WTC11 (cell line): ENCODE results near the gene ANK2. TPM values are rescaled to one million over a fixed set of nuclear protein-coding genes. Genes with fewer than 3 reads are reported as not detected.

Experiments used
- ATAC-seq: fragments of 200-7000 bp; cut with Tn5 transposase; 2 replicates; pipeline ENCODE4 v1.10.0; 2021; ENCODE audit warnings: mild to moderate bottlenecking, moderate library complexity
- CTCF ChIA-PET: fragments of 300-600 bp; sonication (Branson Sonifier 250); formaldehyde crosslinking; loops from one replicate; lab custom pipeline; 2021; ENCODE audit warnings: antibody characterized with exemption; lab: Charles Lee
- POLR2A ChIA-PET: fragments of 350-600 bp; sonication (Branson Sonifier 250); formaldehyde crosslinking; loops from one replicate; lab custom pipeline; 2021; ENCODE audit warnings: antibody characterized with exemption; lab: Charles Lee
- DNase-seq: peaks from one replicate; pipeline ENCODE4 v3.0.0; 2021; ENCODE audit warnings: low spot score
- H3K27ac Mint-ChIP-seq: 2 replicates; pipeline ENCODE4 v1.8.0; 2021; ENCODE audit warnings: mixed read lengths
- H3K27me3 Mint-ChIP-seq: 2 replicates; pipeline ENCODE4 v1.8.0; 2021; ENCODE audit warnings: low read depth, mild to moderate bottlenecking, moderate library complexity, mixed read lengths
- H3K36me3 Mint-ChIP-seq: 2 replicates; pipeline ENCODE4 v1.8.0; 2021; ENCODE audit warnings: mixed read lengths
- H3K4me1 Mint-ChIP-seq: 2 replicates; pipeline ENCODE4 v1.8.0; 2022; ENCODE audit warnings: mixed read lengths
- H3K4me3 Mint-ChIP-seq: 2 replicates; pipeline ENCODE4 v1.8.0; 2021; ENCODE audit warnings: mild to moderate bottlenecking, moderate library complexity, mixed read lengths
- H3K9me3 Mint-ChIP-seq: 2 replicates; pipeline ENCODE4 v1.8.0; 2021; ENCODE audit warnings: mixed read lengths
- CBFB ChIP-seq: sonication (generic); formaldehyde crosslinking; IDR thresholded peaks from 2 replicates; pipeline ENCODE4 v1.8.1; 2022; ENCODE audit warnings: mild to moderate bottlenecking, low read depth, missing genetic modification reagents
- ELF4 ChIP-seq: sonication (generic); formaldehyde crosslinking; IDR thresholded peaks from 2 replicates; pipeline ENCODE4 v1.8.1; 2022; ENCODE audit warnings: low read depth, mild to moderate bottlenecking, moderate library complexity, missing genetic modification reagents
- ESRRA ChIP-seq: sonication (generic); formaldehyde crosslinking; IDR thresholded peaks from 2 replicates; pipeline ENCODE4 v1.8.1; 2022; ENCODE audit warnings: mild to moderate bottlenecking, missing genetic modification reagents, borderline replicate concordance
- FOXK1 ChIP-seq: sonication (generic); formaldehyde crosslinking; IDR thresholded peaks from 2 replicates; pipeline ENCODE4 v1.8.0; 2022; ENCODE audit warnings: mild to moderate bottlenecking, moderate library complexity, missing genetic modification reagents
- FOXP1 ChIP-seq: sonication (generic); formaldehyde crosslinking; IDR thresholded peaks from 2 replicates; pipeline ENCODE4 v1.8.0; 2022; ENCODE audit warnings: missing genetic modification reagents, mild to moderate bottlenecking, moderate library complexity, borderline replicate concordance
- GABPB1 ChIP-seq: sonication (generic); formaldehyde crosslinking; IDR thresholded peaks from 2 replicates; pipeline ENCODE4 v1.8.1; 2023; ENCODE audit warnings: mild to moderate bottlenecking, missing genetic modification reagents
- JUN ChIP-seq: sonication (generic); formaldehyde crosslinking; IDR thresholded peaks from 2 replicates; pipeline ENCODE4 v1.8.0; 2023; ENCODE audit warnings: mild to moderate bottlenecking, missing genetic modification reagents
- MYBL2 ChIP-seq: sonication (generic); formaldehyde crosslinking; IDR thresholded peaks from 2 replicates; pipeline ENCODE4 v1.8.1; 2023; ENCODE audit warnings: mild to moderate bottlenecking, moderate library complexity, missing genetic modification reagents
- NFATC4 ChIP-seq: fragments of 250-450 bp; sonication (Bioruptor Pico); IDR thresholded peaks from 2 replicates; pipeline ENCODE4 v1.9.0; 2021; ENCODE audit warnings: mild to moderate bottlenecking
- NFE2L1 ChIP-seq: sonication (generic); formaldehyde crosslinking; IDR thresholded peaks from 2 replicates; pipeline ENCODE4 v1.8.1; 2023; ENCODE audit warnings: missing genetic modification reagents
- RORB ChIP-seq: fragments of 250-450 bp; sonication (Bioruptor Pico); IDR thresholded peaks from 2 replicates; pipeline ENCODE4 v1.9.0; 2021; ENCODE audit warnings: mild to moderate bottlenecking
- SMAD3 ChIP-seq: sonication (generic); formaldehyde crosslinking; IDR thresholded peaks from 2 replicates; pipeline ENCODE4 v1.8.0; 2022; ENCODE audit warnings: missing genetic modification reagents, mild to moderate bottlenecking, borderline replicate concordance
- TEAD1 ChIP-seq: sonication (generic); formaldehyde crosslinking; IDR thresholded peaks from 2 replicates; pipeline ENCODE4 v1.8.0; 2022; ENCODE audit warnings: mild to moderate bottlenecking, missing genetic modification reagents
- ZNF219 ChIP-seq: sonication (generic); formaldehyde crosslinking; IDR thresholded peaks from 2 replicates; pipeline ENCODE4 v1.8.0; 2023; ENCODE audit warnings: missing genetic modification reagents, mild to moderate bottlenecking, borderline replicate concordance
- total RNA-seq: library from RNA; stranded (reverse); gene quantifications from 3 replicates; pipeline ENCODE4 v1.2.3, GENCODE V29; 2021
- TF ChIP-seq, protein P1 (sequence below): fragments of 250-450 bp; sonication (Bioruptor Pico); IDR thresholded peaks from 2 replicates; pipeline ENCODE4 v1.9.0; 2021; ENCODE audit warnings: mild to moderate bottlenecking, borderline replicate concordance
- TF ChIP-seq, protein P2 (sequence below): sonication (generic); formaldehyde crosslinking; IDR thresholded peaks from 2 replicates; pipeline ENCODE4 v1.8.0; 2022; ENCODE audit warnings: missing genetic modification reagents
- TF ChIP-seq, protein P3 (sequence below): sonication (generic); formaldehyde crosslinking; IDR thresholded peaks from 2 replicates; pipeline ENCODE4 v1.8.0; 2023; ENCODE audit warnings: missing genetic modification reagents, mild to moderate bottlenecking, borderline replicate concordance

Gene ANK2
- total RNA-seq, 1 experiment from 2014 or later, result 27.9 TPM

DNA sequence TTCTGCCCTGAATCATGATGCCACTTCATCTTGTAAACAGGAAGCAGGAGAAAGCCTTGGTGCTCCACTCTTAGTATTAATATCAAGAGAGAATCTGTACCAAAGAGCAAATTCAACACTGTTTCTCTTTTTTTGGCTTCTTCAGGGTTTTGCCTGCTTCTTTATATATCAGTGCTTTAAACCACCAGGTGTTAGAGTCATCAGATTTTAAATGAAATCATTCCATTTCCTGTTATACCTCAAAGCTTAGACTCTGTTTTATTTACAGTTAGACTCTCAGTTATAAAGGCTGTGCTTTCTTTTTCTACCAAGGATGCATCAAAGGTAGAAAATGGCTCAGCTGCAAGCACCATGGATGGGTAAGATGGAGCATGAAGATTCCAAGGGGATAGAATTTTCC, 361.2 kb downstream of the ANK2 start (continued):
- TF ChIP-seq ZNF219 (CRISPR knock-in tag) (no peak), NFATC4 (CRISPR knock-in tag) (no peak)
- TF ChIP-seq, protein P1, sequence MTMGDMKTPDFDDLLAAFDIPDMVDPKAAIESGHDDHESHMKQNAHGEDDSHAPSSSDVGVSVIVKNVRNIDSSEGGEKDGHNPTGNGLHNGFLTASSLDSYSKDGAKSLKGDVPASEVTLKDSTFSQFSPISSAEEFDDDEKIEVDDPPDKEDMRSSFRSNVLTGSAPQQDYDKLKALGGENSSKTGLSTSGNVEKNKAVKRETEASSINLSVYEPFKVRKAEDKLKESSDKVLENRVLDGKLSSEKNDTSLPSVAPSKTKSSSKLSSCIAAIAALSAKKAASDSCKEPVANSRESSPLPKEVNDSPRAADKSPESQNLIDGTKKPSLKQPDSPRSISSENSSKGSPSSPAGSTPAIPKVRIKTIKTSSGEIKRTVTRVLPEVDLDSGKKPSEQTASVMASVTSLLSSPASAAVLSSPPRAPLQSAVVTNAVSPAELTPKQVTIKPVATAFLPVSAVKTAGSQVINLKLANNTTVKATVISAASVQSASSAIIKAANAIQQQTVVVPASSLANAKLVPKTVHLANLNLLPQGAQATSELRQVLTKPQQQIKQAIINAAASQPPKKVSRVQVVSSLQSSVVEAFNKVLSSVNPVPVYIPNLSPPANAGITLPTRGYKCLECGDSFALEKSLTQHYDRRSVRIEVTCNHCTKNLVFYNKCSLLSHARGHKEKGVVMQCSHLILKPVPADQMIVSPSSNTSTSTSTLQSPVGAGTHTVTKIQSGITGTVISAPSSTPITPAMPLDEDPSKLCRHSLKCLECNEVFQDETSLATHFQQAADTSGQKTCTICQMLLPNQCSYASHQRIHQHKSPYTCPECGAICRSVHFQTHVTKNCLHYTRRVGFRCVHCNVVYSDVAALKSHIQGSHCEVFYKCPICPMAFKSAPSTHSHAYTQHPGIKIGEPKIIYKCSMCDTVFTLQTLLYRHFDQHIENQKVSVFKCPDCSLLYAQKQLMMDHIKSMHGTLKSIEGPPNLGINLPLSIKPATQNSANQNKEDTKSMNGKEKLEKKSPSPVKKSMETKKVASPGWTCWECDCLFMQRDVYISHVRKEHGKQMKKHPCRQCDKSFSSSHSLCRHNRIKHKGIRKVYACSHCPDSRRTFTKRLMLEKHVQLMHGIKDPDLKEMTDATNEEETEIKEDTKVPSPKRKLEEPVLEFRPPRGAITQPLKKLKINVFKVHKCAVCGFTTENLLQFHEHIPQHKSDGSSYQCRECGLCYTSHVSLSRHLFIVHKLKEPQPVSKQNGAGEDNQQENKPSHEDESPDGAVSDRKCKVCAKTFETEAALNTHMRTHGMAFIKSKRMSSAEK (CRISPR knock-in tag), result no peak

- DNase-seq (no peak), ATAC-seq (no peak)
- Mint-ChIP-seq H3K9me3 (peaks cover 14% of the 10 kb centered on the region; the same call in 1 of the 2 replicates), H3K4me1 (peaks cover 20% of the 10 kb centered on the region), H3K27ac (no peak overlapping the region), H3K27me3 (no peaks in the 10 kb centered on the region), H3K36me3 (no peaks in the 10 kb centered on the region), H3K4me3 (no peak overlapping the region)
- ChIA-PET POLR2A (no interaction called here), CTCF (interaction anchor here (0.6 kb wide), 1 partner anchor 17 kb away, joined by 3 read pairs; no protein-coding TSS in a partner anchor)
- TF ChIP-seq CBFB (CRISPR knock-in tag) (no peak), TEAD1 (no peak), NFE2L1 (no peak), ESRRA (no peak), FOXK1 (CRISPR knock-in tag) (no peak), GABPB1 (CRISPR knock-in tag) (no peak), SMAD3 (no peak), ZNF219 (CRISPR knock-in tag) (no peak), RORB (CRISPR knock-in tag) (no peak), ELF4 (CRISPR knock-in tag) (no peak), JUN (CRISPR knock-in tag) (no peak), MYBL2 (CRISPR knock-in tag) (no peak), NFATC4 (CRISPR knock-in tag) (no peak), FOXP1 (CRISPR knock-in tag) (no peak)
- TF ChIP-seq, protein P2, sequence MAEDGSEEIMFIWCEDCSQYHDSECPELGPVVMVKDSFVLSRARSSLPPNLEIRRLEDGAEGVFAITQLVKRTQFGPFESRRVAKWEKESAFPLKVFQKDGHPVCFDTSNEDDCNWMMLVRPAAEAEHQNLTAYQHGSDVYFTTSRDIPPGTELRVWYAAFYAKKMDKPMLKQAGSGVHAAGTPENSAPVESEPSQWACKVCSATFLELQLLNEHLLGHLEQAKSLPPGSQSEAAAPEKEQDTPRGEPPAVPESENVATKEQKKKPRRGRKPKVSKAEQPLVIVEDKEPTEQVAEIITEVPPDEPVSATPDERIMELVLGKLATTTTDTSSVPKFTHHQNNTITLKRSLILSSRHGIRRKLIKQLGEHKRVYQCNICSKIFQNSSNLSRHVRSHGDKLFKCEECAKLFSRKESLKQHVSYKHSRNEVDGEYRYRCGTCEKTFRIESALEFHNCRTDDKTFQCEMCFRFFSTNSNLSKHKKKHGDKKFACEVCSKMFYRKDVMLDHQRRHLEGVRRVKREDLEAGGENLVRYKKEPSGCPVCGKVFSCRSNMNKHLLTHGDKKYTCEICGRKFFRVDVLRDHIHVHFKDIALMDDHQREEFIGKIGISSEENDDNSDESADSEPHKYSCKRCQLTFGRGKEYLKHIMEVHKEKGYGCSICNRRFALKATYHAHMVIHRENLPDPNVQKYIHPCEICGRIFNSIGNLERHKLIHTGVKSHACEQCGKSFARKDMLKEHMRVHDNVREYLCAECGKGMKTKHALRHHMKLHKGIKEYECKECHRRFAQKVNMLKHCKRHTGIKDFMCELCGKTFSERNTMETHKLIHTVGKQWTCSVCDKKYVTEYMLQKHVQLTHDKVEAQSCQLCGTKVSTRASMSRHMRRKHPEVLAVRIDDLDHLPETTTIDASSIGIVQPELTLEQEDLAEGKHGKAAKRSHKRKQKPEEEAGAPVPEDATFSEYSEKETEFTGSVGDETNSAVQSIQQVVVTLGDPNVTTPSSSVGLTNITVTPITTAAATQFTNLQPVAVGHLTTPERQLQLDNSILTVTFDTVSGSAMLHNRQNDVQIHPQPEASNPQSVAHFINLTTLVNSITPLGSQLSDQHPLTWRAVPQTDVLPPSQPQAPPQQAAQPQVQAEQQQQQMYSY, result no peak
- TF ChIP-seq, protein P3, sequence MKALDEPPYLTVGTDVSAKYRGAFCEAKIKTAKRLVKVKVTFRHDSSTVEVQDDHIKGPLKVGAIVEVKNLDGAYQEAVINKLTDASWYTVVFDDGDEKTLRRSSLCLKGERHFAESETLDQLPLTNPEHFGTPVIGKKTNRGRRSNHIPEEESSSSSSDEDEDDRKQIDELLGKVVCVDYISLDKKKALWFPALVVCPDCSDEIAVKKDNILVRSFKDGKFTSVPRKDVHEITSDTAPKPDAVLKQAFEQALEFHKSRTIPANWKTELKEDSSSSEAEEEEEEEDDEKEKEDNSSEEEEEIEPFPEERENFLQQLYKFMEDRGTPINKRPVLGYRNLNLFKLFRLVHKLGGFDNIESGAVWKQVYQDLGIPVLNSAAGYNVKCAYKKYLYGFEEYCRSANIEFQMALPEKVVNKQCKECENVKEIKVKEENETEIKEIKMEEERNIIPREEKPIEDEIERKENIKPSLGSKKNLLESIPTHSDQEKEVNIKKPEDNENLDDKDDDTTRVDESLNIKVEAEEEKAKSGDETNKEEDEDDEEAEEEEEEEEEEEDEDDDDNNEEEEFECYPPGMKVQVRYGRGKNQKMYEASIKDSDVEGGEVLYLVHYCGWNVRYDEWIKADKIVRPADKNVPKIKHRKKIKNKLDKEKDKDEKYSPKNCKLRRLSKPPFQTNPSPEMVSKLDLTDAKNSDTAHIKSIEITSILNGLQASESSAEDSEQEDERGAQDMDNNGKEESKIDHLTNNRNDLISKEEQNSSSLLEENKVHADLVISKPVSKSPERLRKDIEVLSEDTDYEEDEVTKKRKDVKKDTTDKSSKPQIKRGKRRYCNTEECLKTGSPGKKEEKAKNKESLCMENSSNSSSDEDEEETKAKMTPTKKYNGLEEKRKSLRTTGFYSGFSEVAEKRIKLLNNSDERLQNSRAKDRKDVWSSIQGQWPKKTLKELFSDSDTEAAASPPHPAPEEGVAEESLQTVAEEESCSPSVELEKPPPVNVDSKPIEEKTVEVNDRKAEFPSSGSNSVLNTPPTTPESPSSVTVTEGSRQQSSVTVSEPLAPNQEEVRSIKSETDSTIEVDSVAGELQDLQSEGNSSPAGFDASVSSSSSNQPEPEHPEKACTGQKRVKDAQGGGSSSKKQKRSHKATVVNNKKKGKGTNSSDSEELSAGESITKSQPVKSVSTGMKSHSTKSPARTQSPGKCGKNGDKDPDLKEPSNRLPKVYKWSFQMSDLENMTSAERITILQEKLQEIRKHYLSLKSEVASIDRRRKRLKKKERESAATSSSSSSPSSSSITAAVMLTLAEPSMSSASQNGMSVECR, result no peak
Measured at GRCh38 chr4:113411496-113411938, 362.1 kb downstream of the ANK2 start.
